Measurements from ENCODE around the gene NAP1L4. TPM values are rescaled to one million over a fixed set of nuclear protein-coding genes. Genes with fewer than 3 reads are reported as not detected.

NAP1L4 gene
- total RNA-seq, 1 experiment from 2014 or later = 274 TPM

DNA sequence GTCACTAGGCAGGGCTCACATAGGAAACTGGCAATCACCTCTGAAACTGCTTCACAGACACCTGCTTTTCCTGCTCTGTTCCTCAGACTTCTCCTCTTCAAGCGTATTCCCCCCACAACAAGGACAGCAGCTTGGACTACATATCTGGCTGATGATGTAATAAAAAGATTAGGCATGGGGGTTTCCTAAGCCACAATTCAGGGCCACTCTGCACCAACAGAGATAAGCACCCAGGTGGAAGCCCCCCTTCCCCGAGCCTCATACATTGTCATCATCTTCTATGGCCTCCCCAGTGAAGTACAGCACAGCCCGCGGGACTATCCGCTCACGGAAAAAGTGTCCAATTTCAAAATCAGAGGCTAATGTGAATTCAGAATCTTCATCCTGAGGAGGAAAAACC lies 37.9 kb downstream of the NAP1L4 start:
- H3K36me3 ChIP-seq (ENCODE audit: control insufficient read depth, insufficient read depth, low read length) = peaks cover 83% of the 10 kb centered on the region
- CTCF ChIA-PET = no interaction called here

GRCh38 chr11:2952290-2952689 lies 39.8 kb downstream of the NAP1L4 start:
- intact Hi-C loops (cut with micrococcal nuclease; ENCODE audit: unreplicated experiment) = no loop called here
- no peak for DNase-seq (ENCODE audit: low read depth, low spot score)
- no peak for ATAC-seq
- no peaks in the 10 kb centered on the region for H3K4me1 ChIP-seq (ENCODE audit: control insufficient read depth, insufficient read depth, low read length)
- TF ChIP-seq POLR2AphosphoS5 (IDR thresholded peaks at IDR 0.05; ENCODE audit: low read depth, low read length) = no peak
- TF ChIP-seq SIN3A (IDR thresholded peaks at IDR 0.05; ENCODE audit: borderline replicate concordance, insufficient read depth, low read depth, low read length) = no peak
- no peak for TF ChIP-seq CTCF (IDR thresholded peaks at IDR 0.05)
- TF ChIP-seq REST (IDR thresholded peaks at IDR 0.05; ENCODE audit: insufficient read depth in 1 of 2, low read depth in 2 of 2, low read length in 1 of 2) = no peak
- TF ChIP-seq TCF7L2 (IDR thresholded peaks at IDR 0.05; ENCODE audit: low read depth, low read length) = no peak
- H3K9me3 ChIP-seq (ENCODE audit: control insufficient read depth, insufficient read depth, low read depth, low read length) = no peaks in the 10 kb centered on the region
- in situ Hi-C loops (cut with HindIII; ENCODE audit: low pct_unique_long_range_greater_than_20kb, low sequenced_read_pairs) = no loop called here
- H3K36me3 ChIP-seq (ENCODE audit: control insufficient read depth, insufficient read depth, low read length) = peaks cover 70% of the 10 kb centered on the region
- ChIA-PET POLR2A (no interaction called here), CTCF (no interaction called here)
- BruUV-seq (replicated peaks) = no TSS peak
- no peaks in the 10 kb centered on the region for H3K27me3 ChIP-seq (ENCODE audit: control insufficient read depth, insufficient read depth, low read length)
- no peak overlapping the region for H3K4me3 ChIP-seq (ENCODE audit: low read depth in 2 of 2, low read length in 2 of 2)
- H3K27ac ChIP-seq (ENCODE audit: low read length) = no peak overlapping the region

More for the DNA sequence above, 37.9 kb downstream of the NAP1L4 start:
- Histone ChIP-seq H3K4me1 (ENCODE audit: control insufficient read depth, insufficient read depth, low read length) (no peaks in the 10 kb centered on the region), H3K27ac (ENCODE audit: low read length) (no peak overlapping the region), H3K27me3 (ENCODE audit: control insufficient read depth, insufficient read depth, low read length) (no peaks in the 10 kb centered on the region), H3K4me3 (ENCODE audit: low read depth in 2 of 2, low read length in 2 of 2) (no peak overlapping the region), H3K9me3 (ENCODE audit: control insufficient read depth, insufficient read depth, low read depth, low read length) (no peaks in the 10 kb centered on the region)
- intact Hi-C loops (cut with micrococcal nuclease; ENCODE audit: unreplicated experiment) = no loop called here
- POLR2A ChIA-PET = no interaction called here
- TF ChIP-seq TCF7L2 (IDR thresholded peaks at IDR 0.05; ENCODE audit: low read depth, low read length) (no peak), REST (IDR thresholded peaks at IDR 0.05; ENCODE audit: insufficient read depth in 1 of 2, low read depth in 2 of 2, low read length in 1 of 2) (no peak)
- in situ Hi-C loops (cut with HindIII; ENCODE audit: low pct_unique_long_range_greater_than_20kb, low sequenced_read_pairs) = no loop called here
- no peak for ATAC-seq
- BruUV-seq (replicated peaks) = no TSS peak
- DNase-seq (ENCODE audit: low read depth, low spot score) = no peak

Data from Panc1 (cell line).